ENCODE data around the gene SPATA6L. TPM values are rescaled to one million over a fixed set of nuclear protein-coding genes. Genes with fewer than 3 reads are reported as not detected.

Gene SPATA6L
- total and polyA plus RNA-seq, 9 of the 15 experiments (the other 6 are each of a cell fraction or from before 2014, with no cell fraction given), result 0.03 to 1.00 (median 0.08) TPM; not detected in 4

GRCh38 chr9:4679268-4680172 lies 13.2 kb upstream of the SPATA6L start, which contains the start of gene CDC37L1 (continued):
- TF ChIP-seq SMAD3 (CRISPR knock-in tag; conservative IDR thresholded peaks at IDR 0.05) (no peak), SLC30A9 (CRISPR knock-in tag; IDR thresholded peaks at IDR 0.05) (no peak), POLR3A (IDR thresholded peaks at IDR 0.05; ENCODE audit: borderline replicate concordance, extremely low read depth, insufficient read depth, insufficient read length) (no peak), SAFB2 (IDR thresholded peaks at IDR 0.05; ENCODE audit: borderline replicate concordance, low read depth, low read length, severe bottlenecking) (no peak), ESRRB (CRISPR knock-in tag; IDR thresholded peaks at IDR 0.05; ENCODE audit: borderline replicate concordance) (no peak), FIP1L1 (IDR thresholded peaks at IDR 0.05; ENCODE audit: low read depth, low read length, poor library complexity, severe bottlenecking) (peak; percentile 39), SIN3A (IDR thresholded peaks at IDR 0.05; ENCODE audit: borderline replicate concordance in 2 of 2, control insufficient read depth in 1 of 2, low read depth in 2 of 2, low read length in 2 of 2) (peak; percentile 16 to 62; a peak in 2 of 4 replicates), ETS1 (conservative IDR thresholded peaks at IDR 0.05; ENCODE audit: control insufficient read depth, low read depth, low read length) (peak; percentile 49; the same call in 1 of the 2 replicates), PML (IDR thresholded peaks at IDR 0.05; ENCODE audit: low read length) (peak; percentile 75), POLR2AphosphoS5 (IDR thresholded peaks at IDR 0.05; ENCODE audit: control insufficient read depth, insufficient read depth, low read depth, low read length) (peak; percentile 94), SOX6 (IDR thresholded peaks at IDR 0.05) (peak; percentile 73), EHMT2 (IDR thresholded peaks at IDR 0.05) (no peak), RBM22 (IDR thresholded peaks at IDR 0.05; ENCODE audit: low read depth, low read length, poor library complexity, severe bottlenecking) (no peak), ZNF507 (tag; conservative IDR thresholded peaks at IDR 0.05) (no peak), ZC3H4 (CRISPR knock-in tag; IDR thresholded peaks at IDR 0.05; ENCODE audit: borderline replicate concordance) (no peak), MNT (conservative IDR thresholded peaks at IDR 0.05) (peak; percentile 75 to 79), ZBTB11 (CRISPR knock-in tag; IDR thresholded peaks at IDR 0.05) (peak in 2 of 3 experiments; percentile 59 to 91; a peak in 3 of 6 replicates)

Measured in K562 (cell line).